Activated CD4-positive, alpha-beta T cell treated with anti-CD3 and anti-CD28 coated beads, Interleukin-2, amount 10 ng/mL, durations not matched to agents 24 days and 14 days (primary cell): ENCODE data around the gene ANP32B. TPM values are rescaled to one million over a fixed set of nuclear protein-coding genes. Genes with fewer than 3 reads are reported as not detected.
"Not testable (repeated sequence)": the region's sequence is repeated elsewhere in the genome, so short reads cannot be mapped to it uniquely, and the experiment has no call there.

Source experiments
- DNase-seq: peaks from one replicate; pipeline ENCODE4 v3.0.0; 2022
- H3K27ac Mint-ChIP-seq: one replicate; pipeline ENCODE4 v1.8.0; 2022; ENCODE audit warnings: mild to moderate bottlenecking, mixed read lengths
- H3K27me3 Mint-ChIP-seq: one replicate; pipeline ENCODE4 v1.8.0; 2022; ENCODE audit warnings: mixed read lengths
- H3K36me3 Mint-ChIP-seq: one replicate; pipeline ENCODE4 v1.8.0; 2022; ENCODE audit warnings: low read depth, mild to moderate bottlenecking, mixed read lengths
- H3K4me1 Mint-ChIP-seq: one replicate; pipeline ENCODE4 v1.8.0; 2021; ENCODE audit warnings: mixed read lengths
- H3K4me3 Mint-ChIP-seq: one replicate; pipeline ENCODE4 v1.8.0; 2022; ENCODE audit warnings: mild to moderate bottlenecking, moderate library complexity, mixed read lengths
- H3K9me3 Mint-ChIP-seq: one replicate; pipeline ENCODE4 v1.8.0; 2021; ENCODE audit warnings: mixed read lengths
- intact Hi-C: fragments of 100-400 bp; cut with micrococcal nuclease; formaldehyde crosslinking; loops from one replicate; pipeline ENCODE4 v1.15.1; 2023
- total RNA-seq: library from RNA; stranded (reverse); gene quantifications from 2 replicates; pipeline ENCODE4 v1.2.3, GENCODE V29; 2022

ANP32B gene
- total RNA-seq, 1 donor from 2014 or later: 333 TPM

- Mint-ChIP-seq H3K4me3 (no peak overlapping the region), H3K4me1 (peaks cover 19% of the 10 kb centered on the region), H3K9me3 (no peaks in the 10 kb centered on the region), H3K36me3 (peaks cover 73% of the 10 kb centered on the region), H3K27ac (peak overlapping the region; percentile 1), H3K27me3 (no peaks in the 10 kb centered on the region)
- intact Hi-C loops: no loop called here
- DNase-seq: no peak
Measured at GRCh38 chr9:98011122-98011521, 28.0 kb downstream of the ANP32B start.

- intact Hi-C loops: no loop called here
- Mint-ChIP-seq H3K27ac (no peak overlapping the region), H3K4me3 (no peak overlapping the region), H3K36me3 (peaks cover 63% of the 10 kb centered on the region), H3K27me3 (no peaks in the 10 kb centered on the region), H3K4me1 (peaks cover 6% of the 10 kb centered on the region), H3K9me3 (no peaks in the 10 kb centered on the region)
- DNase-seq: no peak
Measured at GRCh38 chr9:98016137-98016680, 33.1 kb downstream of the ANP32B start.

GRCh38 chr9:98017306-98017705 lies 34.2 kb downstream of the ANP32B start:
- Mint-ChIP-seq H3K4me3 (no peak overlapping the region), H3K36me3 (peaks cover 60% of the 10 kb centered on the region), H3K27ac (peak overlapping the region; percentile 74), H3K4me1 (peaks cover 6% of the 10 kb centered on the region), H3K9me3 (no peaks in the 10 kb centered on the region), H3K27me3 (no peaks in the 10 kb centered on the region)
- intact Hi-C loops: no loop called here
- DNase-seq: no peak

GRCh38 chr9:98018347-98018746 lies 35.2 kb downstream of the ANP32B start:
- intact Hi-C loops: no loop called here
- peaks cover 6% of the 10 kb centered on the region for H3K4me1 Mint-ChIP-seq
- H3K9me3 Mint-ChIP-seq: no peaks in the 10 kb centered on the region
- H3K27me3 Mint-ChIP-seq: no peaks in the 10 kb centered on the region
- no peak overlapping the region for H3K4me3 Mint-ChIP-seq
- peaks cover 56% of the 10 kb centered on the region for H3K36me3 Mint-ChIP-seq
- DNase-seq: no peak
- no peak overlapping the region for H3K27ac Mint-ChIP-seq

GRCh38 chr9:98019098-98019497 lies 36.0 kb downstream of the ANP32B start:
- intact Hi-C loops: no loop called here
- H3K4me3 Mint-ChIP-seq: no peak overlapping the region
- H3K9me3 Mint-ChIP-seq: no peaks in the 10 kb centered on the region
- H3K27me3 Mint-ChIP-seq: no peaks in the 10 kb centered on the region
- H3K4me1 Mint-ChIP-seq: peaks cover 6% of the 10 kb centered on the region
- H3K27ac Mint-ChIP-seq: no peak overlapping the region
- peaks cover 53% of the 10 kb centered on the region for H3K36me3 Mint-ChIP-seq
- no peak for DNase-seq

GRCh38 chr9:98019869-98020268 lies 36.7 kb downstream of the ANP32B start:
- H3K9me3 Mint-ChIP-seq, DNase-seq, H3K4me3 Mint-ChIP-seq, H3K27me3 Mint-ChIP-seq, H3K27ac Mint-ChIP-seq, H3K4me1 Mint-ChIP-seq, intact Hi-C loops: not testable (repeated sequence)
- H3K36me3 Mint-ChIP-seq: peaks cover 48% of the 10 kb centered on the region

GRCh38 chr9:98020476-98021145 lies 37.5 kb downstream of the ANP32B start:
- Mint-ChIP-seq H3K9me3 (no peaks in the 10 kb centered on the region), H3K27me3 (no peaks in the 10 kb centered on the region), H3K36me3 (peaks cover 42% of the 10 kb centered on the region), H3K4me3 (no peak overlapping the region), H3K4me1 (peaks cover 6% of the 10 kb centered on the region), H3K27ac (peak overlapping the region; percentile 46)
- no peak for DNase-seq
- intact Hi-C loops: no loop called here

GRCh38 chr9:98021306-98022040 lies 38.3 kb downstream of the ANP32B start:
- Mint-ChIP-seq H3K27ac (peak overlapping the region; percentile 41), H3K4me3 (no peak overlapping the region), H3K4me1 (peaks cover under 1% of the 10 kb centered on the region), H3K9me3 (no peaks in the 10 kb centered on the region), H3K36me3 (peaks cover 38% of the 10 kb centered on the region), H3K27me3 (no peaks in the 10 kb centered on the region)
- DNase-seq: no peak
- intact Hi-C loops: no loop called here

GRCh38 chr9:98022447-98022846 lies 39.3 kb downstream of the ANP32B start:
- no peaks in the 10 kb centered on the region for H3K9me3 Mint-ChIP-seq
- H3K36me3 Mint-ChIP-seq: peaks cover 33% of the 10 kb centered on the region
- intact Hi-C loops: no loop called here

GRCh38 chr9:98024702-98025101 lies 41.6 kb downstream of the ANP32B start:
- no peak for DNase-seq
- H3K27me3 Mint-ChIP-seq: no peaks in the 10 kb centered on the region

More at GRCh38 chr9:98022447-98022846, 39.3 kb downstream of the ANP32B start:
- no peaks in the 10 kb centered on the region for H3K4me1 Mint-ChIP-seq
- no peak overlapping the region for H3K27ac Mint-ChIP-seq
- no peak overlapping the region for H3K4me3 Mint-ChIP-seq
- H3K27me3 Mint-ChIP-seq: no peaks in the 10 kb centered on the region
- DNase-seq: no peak

GRCh38 chr9:98031169-98031568 lies 48.0 kb downstream of the ANP32B start:
- no peak for DNase-seq
- intact Hi-C loops: no loop called here

More at GRCh38 chr9:98024702-98025101, 41.6 kb downstream of the ANP32B start:
- no peaks in the 10 kb centered on the region for H3K9me3 Mint-ChIP-seq
- peaks cover 18% of the 10 kb centered on the region for H3K36me3 Mint-ChIP-seq
- H3K4me1 Mint-ChIP-seq: no peaks in the 10 kb centered on the region
- H3K27ac Mint-ChIP-seq: no peak overlapping the region
- no peak overlapping the region for H3K4me3 Mint-ChIP-seq
- intact Hi-C loops: no loop called here

GRCh38 chr9:98031935-98032334 lies 48.8 kb downstream of the ANP32B start:
- peaks cover 15% of the 10 kb centered on the region for H3K4me1 Mint-ChIP-seq
- no peaks in the 10 kb centered on the region for H3K27me3 Mint-ChIP-seq
- intact Hi-C loops: no loop called here
- H3K27ac Mint-ChIP-seq: no peak overlapping the region
- DNase-seq: no peak
- no peaks in the 10 kb centered on the region for H3K9me3 Mint-ChIP-seq
- H3K36me3 Mint-ChIP-seq: peaks cover 4% of the 10 kb centered on the region
- no peak overlapping the region for H3K4me3 Mint-ChIP-seq

More at GRCh38 chr9:98031169-98031568, 48.0 kb downstream of the ANP32B start:
- Mint-ChIP-seq H3K36me3 (peaks cover 7% of the 10 kb centered on the region), H3K27me3 (no peaks in the 10 kb centered on the region), H3K4me1 (peaks cover 15% of the 10 kb centered on the region), H3K4me3 (no peak overlapping the region), H3K27ac (no peak overlapping the region), H3K9me3 (no peaks in the 10 kb centered on the region)

- peaks cover 15% of the 10 kb centered on the region for H3K4me1 Mint-ChIP-seq
- DNase-seq: peak; percentile 96
- intact Hi-C loops: loop anchor here (1.0 to 2.0 kb wide), 3 partner anchors 52 to 324 kb away; partner anchors contain the start of gene ANP32B
- H3K27me3 Mint-ChIP-seq: no peaks in the 10 kb centered on the region
- no peaks in the 10 kb centered on the region for H3K36me3 Mint-ChIP-seq
- H3K9me3 Mint-ChIP-seq: no peaks in the 10 kb centered on the region
- H3K4me3 Mint-ChIP-seq: peak overlapping the region; percentile 22
- H3K27ac Mint-ChIP-seq: no peak overlapping the region
Measured at GRCh38 chr9:98034593-98035546, 51.7 kb downstream of the ANP32B start.
